Activated T-helper 2 cell treated with anti-CD3 and anti-CD28 coated beads, Interferon-gamma antibody, Interleukin-2, Interleukin-4, amounts not matched to agents 10 μg/mL and 5 μg/mL and 100 μg/mL, durations not matched to agents 14 hours and 24 hours and 36 hours (primary cell): ENCODE measurements around the gene SALL4. TPM values are rescaled to one million over a fixed set of nuclear protein-coding genes. Genes with fewer than 3 reads are reported as not detected.
"Not testable (repeated sequence)": the region's sequence is repeated elsewhere in the genome, so short reads cannot be mapped to it uniquely, and the experiment has no call there.

Experiments
- DNase-seq: peaks from one replicate; pipeline ENCODE4 v3.0.0; 2021; ENCODE audit warnings: low spot score
- H3K27ac Mint-ChIP-seq: one replicate; pipeline ENCODE4 v1.8.0; 2021; ENCODE audit warnings: mixed read lengths
- H3K27me3 Mint-ChIP-seq: one replicate; pipeline ENCODE4 v1.8.0; 2021; ENCODE audit warnings: low read depth, mixed read lengths
- H3K36me3 Mint-ChIP-seq: one replicate; pipeline ENCODE4 v1.8.0; 2021; ENCODE audit warnings: low read depth, mixed read lengths
- H3K4me1 Mint-ChIP-seq: one replicate; pipeline ENCODE4 v1.8.0; 2021; ENCODE audit warnings: low read depth, mixed read lengths
- H3K4me3 Mint-ChIP-seq: one replicate; pipeline ENCODE4 v1.8.0; 2021; ENCODE audit warnings: low read depth, mild to moderate bottlenecking, moderate library complexity, mixed read lengths
- H3K9me3 Mint-ChIP-seq: one replicate; pipeline ENCODE4 v1.8.0; 2021; ENCODE audit warnings: mixed read lengths
- intact Hi-C: fragments of 100-400 bp; cut with micrococcal nuclease; formaldehyde crosslinking; loops from one replicate; pipeline ENCODE4 v1.15.1; 2023
- total RNA-seq: library from RNA; stranded (reverse); gene quantifications from 2 replicates; pipeline ENCODE4 v1.2.3, GENCODE V29; 2022

SALL4 gene
- total RNA-seq, 1 donor from 2014 or later: 2.3 TPM

DNA sequence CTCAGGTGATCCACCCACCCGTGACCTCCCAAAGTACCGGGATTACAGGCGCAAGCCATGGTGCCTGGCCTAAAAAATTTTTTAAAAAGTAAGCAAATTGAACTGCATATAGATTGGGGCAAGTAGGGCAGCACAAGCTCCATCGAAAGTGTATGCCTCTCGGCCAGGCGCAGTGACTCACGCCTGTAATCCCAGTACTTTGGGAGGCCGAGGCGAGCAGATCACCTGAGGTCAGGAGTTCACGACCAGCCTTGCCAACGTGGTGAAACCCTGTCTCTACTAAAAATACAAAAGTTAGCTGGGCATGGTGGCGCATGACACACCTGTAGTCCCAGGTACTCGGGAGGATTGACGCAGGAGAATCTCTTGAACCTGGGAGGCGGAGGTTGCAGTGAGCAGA lies 64.1 kb downstream of the SALL4 start:
- H3K4me3 Mint-ChIP-seq, H3K4me1 Mint-ChIP-seq, H3K36me3 Mint-ChIP-seq, H3K27me3 Mint-ChIP-seq, intact Hi-C loops, H3K9me3 Mint-ChIP-seq, H3K27ac Mint-ChIP-seq, DNase-seq: not testable (repeated sequence)

DNA sequence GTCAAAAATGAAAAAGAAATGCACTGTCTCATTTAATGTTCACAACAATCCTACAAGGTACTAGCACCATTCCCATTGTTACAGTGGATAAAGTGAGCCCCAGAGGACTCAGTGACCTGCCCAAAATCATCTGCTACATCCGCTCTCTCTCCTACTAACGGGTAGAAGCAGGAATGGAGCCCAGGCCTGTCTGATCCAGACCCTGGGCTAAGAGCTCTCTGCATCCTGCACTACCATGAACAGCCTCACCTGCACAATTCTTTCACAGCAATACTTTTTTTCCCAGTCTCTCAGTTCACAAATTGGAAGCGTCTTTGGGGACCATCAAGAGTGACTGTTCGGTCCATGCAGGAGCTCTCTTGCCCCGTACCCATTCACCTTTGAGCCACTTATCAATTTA lies 65.4 kb downstream of the SALL4 start:
- no peak overlapping the region for H3K4me3 Mint-ChIP-seq
- H3K36me3 Mint-ChIP-seq: no peaks in the 10 kb centered on the region
- H3K9me3 Mint-ChIP-seq: no peaks in the 10 kb centered on the region
- H3K27me3 Mint-ChIP-seq: peaks cover 2% of the 10 kb centered on the region
- intact Hi-C loops: no loop called here
- H3K27ac Mint-ChIP-seq: no peak overlapping the region
- H3K4me1 Mint-ChIP-seq: peaks cover 7% of the 10 kb centered on the region
- DNase-seq: no peak

DNA sequence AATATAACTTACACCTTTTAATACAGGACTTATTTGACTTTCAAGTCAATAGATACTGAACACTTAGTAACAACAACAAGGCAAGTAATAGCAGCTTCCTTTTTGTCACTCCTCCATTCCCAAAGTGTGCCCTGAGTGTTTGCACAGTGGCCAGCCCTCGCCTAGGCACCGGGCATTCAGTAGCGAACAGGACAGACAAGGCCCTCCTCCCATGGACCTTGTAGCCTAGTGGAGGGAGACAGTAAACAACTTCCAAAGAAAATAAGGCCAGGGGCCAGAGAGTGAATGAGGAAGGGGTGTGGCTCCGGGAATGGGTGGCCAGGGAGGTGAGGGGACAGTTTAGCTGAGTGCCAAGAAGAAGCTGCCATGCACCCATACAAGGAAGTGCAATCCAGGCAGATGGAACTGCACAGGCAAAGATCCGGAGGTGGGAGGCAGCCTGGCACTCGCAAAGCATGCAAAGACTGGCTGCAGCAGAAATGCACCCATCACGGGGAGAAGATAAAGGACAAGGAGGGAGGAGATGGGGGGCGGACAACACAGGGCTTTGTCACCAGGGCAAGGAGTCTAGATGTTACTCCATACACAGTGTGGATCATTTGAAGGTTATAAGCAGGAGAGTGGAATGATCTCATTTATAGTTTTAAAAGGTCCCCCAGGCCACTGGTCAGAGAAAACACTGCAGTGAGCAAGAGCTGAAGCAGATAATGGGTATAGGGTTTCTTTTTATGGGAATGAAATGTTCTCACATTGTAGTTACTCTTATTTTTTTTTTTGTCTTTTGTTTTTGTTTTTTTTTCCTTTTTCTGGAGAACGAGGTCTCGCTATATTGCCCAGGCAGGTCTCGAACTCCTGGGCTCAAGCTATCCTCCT lies 66.4 kb downstream of the SALL4 start:
- no peak overlapping the region for H3K27ac Mint-ChIP-seq
- DNase-seq: no peak
- no peaks in the 10 kb centered on the region for H3K9me3 Mint-ChIP-seq
- H3K27me3 Mint-ChIP-seq: peaks cover 2% of the 10 kb centered on the region
- no peaks in the 10 kb centered on the region for H3K36me3 Mint-ChIP-seq
- no peak overlapping the region for H3K4me3 Mint-ChIP-seq
- intact Hi-C loops: no loop called here
- peaks cover 10% of the 10 kb centered on the region for H3K4me1 Mint-ChIP-seq

DNA sequence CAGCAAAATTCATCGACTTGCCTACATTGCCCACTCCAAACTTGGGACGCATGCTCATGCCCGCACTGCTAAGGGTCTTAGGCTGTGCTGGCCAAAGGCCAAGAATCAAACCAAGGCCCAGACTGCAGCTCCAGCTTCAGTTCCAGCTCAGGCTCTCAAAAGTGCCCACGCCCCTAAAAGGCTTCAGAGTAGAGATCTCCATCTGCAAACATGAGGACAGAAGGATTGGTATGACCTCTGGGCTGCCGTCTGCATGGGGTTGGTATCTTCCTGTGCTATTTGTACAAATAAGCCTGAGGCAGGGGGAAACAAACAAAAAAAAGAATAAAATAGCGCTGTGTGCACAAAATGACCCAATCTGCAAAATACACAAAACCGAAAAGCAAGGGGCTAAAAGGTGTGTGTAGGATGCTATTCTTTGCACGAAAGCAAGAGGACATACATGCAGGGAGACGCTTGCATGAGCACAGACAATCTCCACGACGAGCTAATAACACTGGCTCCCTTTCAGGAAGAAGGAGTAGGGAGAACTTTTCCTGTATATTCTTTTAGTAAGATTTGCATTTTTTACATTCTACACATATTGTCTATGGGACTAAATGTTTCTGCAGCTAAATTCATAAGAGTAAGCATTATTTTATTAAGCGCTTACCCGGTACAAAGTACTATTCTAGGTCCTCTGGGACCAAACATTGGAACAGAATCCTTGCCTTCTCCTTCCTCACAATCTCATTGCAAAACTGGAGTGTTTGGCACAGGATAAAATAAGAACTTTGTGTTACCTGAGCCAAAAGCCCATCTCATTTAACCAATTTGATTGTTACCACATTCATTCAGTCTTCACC lies 67.2 kb downstream of the SALL4 start:
- Mint-ChIP-seq H3K4me1 (peaks cover 12% of the 10 kb centered on the region), H3K27me3 (peaks cover 2% of the 10 kb centered on the region), H3K36me3 (no peaks in the 10 kb centered on the region), H3K9me3 (no peaks in the 10 kb centered on the region), H3K27ac (no peak overlapping the region), H3K4me3 (no peak overlapping the region)
- intact Hi-C loops: loop anchor here (5.0 kb wide), 1 partner anchor 32 kb away; the partner anchor contains the start of gene ATP9A
- DNase-seq: no peak

DNA sequence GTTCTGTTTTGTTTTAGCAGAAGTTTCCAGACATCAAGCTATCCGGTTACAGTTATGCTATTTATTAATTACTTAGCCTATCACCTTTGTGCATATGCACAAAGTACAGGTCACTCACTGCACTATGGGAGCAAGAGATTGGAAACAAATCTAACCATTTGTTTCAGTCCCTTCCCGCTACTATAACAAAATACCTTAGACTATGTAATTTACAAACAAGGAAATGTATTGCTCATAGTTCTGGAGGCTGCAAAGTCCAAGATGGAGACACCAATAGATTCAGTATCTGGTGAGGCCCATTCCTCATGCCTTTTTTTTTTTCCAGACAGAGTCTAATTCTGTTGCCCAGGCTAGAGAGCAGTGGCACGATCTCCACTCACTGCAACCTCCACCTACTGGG lies 69.3 kb downstream of the SALL4 start:
- Mint-ChIP-seq H3K27me3 (peaks cover 2% of the 10 kb centered on the region), H3K27ac (peak overlapping the region; percentile 28), H3K9me3 (no peaks in the 10 kb centered on the region), H3K4me1 (peaks cover 12% of the 10 kb centered on the region), H3K4me3 (no peak overlapping the region), H3K36me3 (peaks cover under 1% of the 10 kb centered on the region)
- intact Hi-C loops: loop anchor here (2.0 to 5.0 kb wide), 2 partner anchors 16 to 34 kb away; partner anchors contain the start of gene ATP9A
- no peak for DNase-seq

Other genes with a start within 250 kb of the SALL4 start
- 22.1 and 22.7 TPM in 2 replicates for gene ATP9A, start 34.1 kb downstream of the SALL4 start, total RNA-seq